IMR-90 (cell line): ENCODE measurements around the gene SYNRG. TPM values are rescaled to one million over a fixed set of nuclear protein-coding genes. Genes with fewer than 3 reads are reported as not detected.

Experiments used
- ATAC-seq: fragments of 200-7000 bp; cut with Tn5 transposase; 2 replicates; pipeline ENCODE4 v1.9.1; 2020; ENCODE audit warnings: low read depth, mild to moderate bottlenecking, moderate library complexity
- BruUV-seq: library from RNA; stranded (reverse); fragments of 400-500 nt; replicated peaks from 2 replicates; lab custom pipeline; 2021; lab: Mats Ljungman, UMichigan
- CTCF ChIA-PET: fragments of 300-600 bp; formaldehyde crosslinking; extraction: SDS; loops from one replicate; lab custom pipeline; 2021; ENCODE audit warnings: antibody characterized with exemption; lab: Yijun Ruan, JAX
- POLR2A ChIA-PET: fragments of 300-600 bp; sonication (Branson Sonifier 250); formaldehyde crosslinking; loops from one replicate; lab custom pipeline; 2022; ENCODE audit warnings: antibody characterized with exemption; ENCODE audit not compliant: unreplicated experiment; lab: Charles Lee
- DNase-seq: peaks from one replicate; pipeline ENCODE4 v3.0.0; 2013
- H2AFZ ChIP-seq: replicated peaks from 2 replicates; pipeline ENCODE3; 2013; ENCODE audit warnings: low read length, mild to moderate bottlenecking; ENCODE audit not compliant: poor library complexity
- H2AK5ac ChIP-seq: 2 replicates; pipeline ENCODE4 v1.6.1; 2013; ENCODE audit warnings: low read depth, low read length, inconsistent platforms
- H2AK9ac ChIP-seq: replicated peaks from 2 replicates; pipeline ENCODE3; 2013; ENCODE audit warnings: mild to moderate bottlenecking, low read depth, low read length, moderate library complexity; ENCODE audit not compliant: poor library complexity
- H2BK120ac ChIP-seq: 2 replicates; pipeline ENCODE4 v1.6.1; 2013; ENCODE audit warnings: low read depth, low read length, inconsistent platforms
- H2BK15ac ChIP-seq: 3 replicates; pipeline ENCODE4 v1.6.1; 2013; ENCODE audit warnings: low read depth, low read length, inconsistent platforms
- H2BK20ac ChIP-seq: 2 replicates; pipeline ENCODE4 v1.6.1; 2013; ENCODE audit warnings: low read depth, mild to moderate bottlenecking, inconsistent platforms, low read length, moderate library complexity
- H2BK5ac ChIP-seq: 2 replicates; pipeline ENCODE4 v1.6.1; 2013; ENCODE audit warnings: mild to moderate bottlenecking, low read depth, low read length, inconsistent platforms; ENCODE audit not compliant: poor library complexity, severe bottlenecking
- H3K14ac ChIP-seq: replicated peaks from 2 replicates; pipeline ENCODE4 v1.6.1; 2013; ENCODE audit warnings: low read depth, low read length, inconsistent platforms
- H3K18ac ChIP-seq: 2 replicates; pipeline ENCODE4 v1.6.1; 2013; ENCODE audit warnings: low read depth, low read length, control low read depth
- H3K23ac ChIP-seq: 2 replicates; pipeline ENCODE4 v1.6.1; 2013; ENCODE audit warnings: low read depth, low read length, inconsistent platforms
- H3K27ac ChIP-seq: 2 replicates; pipeline ENCODE4 v1.5.1; 2013; ENCODE audit warnings: mild to moderate bottlenecking, control low read depth, low read length; ENCODE audit not compliant: insufficient read depth
- H3K27me3 ChIP-seq: 2 replicates; pipeline ENCODE4 v1.6.1; 2013; ENCODE audit warnings: low read length; ENCODE audit not compliant: control insufficient read depth, insufficient read depth
- H3K36me3 ChIP-seq: 2 replicates; pipeline ENCODE4 v1.6.1; 2013; ENCODE audit warnings: low read length, mixed read lengths; ENCODE audit not compliant: control insufficient read depth, insufficient read depth
- H3K4ac ChIP-seq: 2 replicates; pipeline ENCODE4 v1.6.1; 2013; ENCODE audit warnings: low read depth, low read length, inconsistent platforms
- H3K4me1 ChIP-seq: 2 replicates; pipeline ENCODE4 v1.6.1; 2013; ENCODE audit warnings: low read length, mixed read lengths; ENCODE audit not compliant: control insufficient read depth, insufficient read depth
- H3K4me2 ChIP-seq: 2 replicates; pipeline ENCODE4 v1.6.1; 2013; ENCODE audit warnings: low read depth, mild to moderate bottlenecking, control low read depth, low read length, moderate library complexity
- H3K4me3 ChIP-seq: 2 replicates; pipeline ENCODE4 v1.5.1; 2013; ENCODE audit warnings: low read depth, mild to moderate bottlenecking, control low read depth, low read length, moderate library complexity; ENCODE audit not compliant: insufficient read depth
- H3K56ac ChIP-seq: 2 replicates; pipeline ENCODE4 v1.6.1; 2013; ENCODE audit warnings: low read length, inconsistent platforms; ENCODE audit not compliant: insufficient read depth; ENCODE audit errors: extremely low read depth
- H3K79me1 ChIP-seq, 2 experiments: 2 replicates each; pipeline ENCODE4 v1.6.1; 2013; ENCODE audit warnings: low read length in 2 of 2, inconsistent platforms in 1 of 2, low read depth in 1 of 2
- H3K9ac ChIP-seq: 2 replicates; pipeline ENCODE4 v1.6.1; 2013; ENCODE audit warnings: low read depth, low read length, control low read depth
- H3K9me1 ChIP-seq: 2 replicates; pipeline ENCODE4 v1.6.1; 2013; ENCODE audit warnings: low read length, inconsistent platforms; ENCODE audit not compliant: insufficient read depth
- H3K9me3 ChIP-seq: 2 replicates; pipeline ENCODE4 v1.6.1; 2013; ENCODE audit warnings: low read length; ENCODE audit not compliant: control insufficient read depth, insufficient read depth
- H4K20me1 ChIP-seq: 2 replicates; pipeline ENCODE4 v1.6.1; 2013; ENCODE audit warnings: low read length, inconsistent platforms; ENCODE audit not compliant: insufficient read depth
- H4K5ac ChIP-seq: 2 replicates; pipeline ENCODE4 v1.6.1; 2013; ENCODE audit warnings: mild to moderate bottlenecking, low read depth, low read length, control low read depth
- H4K8ac ChIP-seq, 2 experiments: 2 replicates each; pipeline ENCODE4 v1.6.1; 2013; ENCODE audit warnings: low read depth in 2 of 2, low read length in 2 of 2, control low read depth in 1 of 2, inconsistent platforms in 1 of 2
- H4K91ac ChIP-seq: 2 replicates; pipeline ENCODE4 v1.6.1; 2013; ENCODE audit warnings: low read depth, low read length, inconsistent platforms; ENCODE audit not compliant: insufficient read depth
- BHLHE40 ChIP-seq: fragments of 150-350 bp; IDR thresholded peaks from 2 replicates; pipeline ENCODE4 v1.6.1; 2016; ENCODE audit warnings: mild to moderate bottlenecking, low read depth, low read length
- CEBPB ChIP-seq: IDR thresholded peaks from 2 replicates; pipeline ENCODE4 v1.6.1; 2012; ENCODE audit warnings: low read depth, low read length, improper control_type of control experiment
- CHD1 ChIP-seq: IDR thresholded peaks from 2 replicates; pipeline ENCODE4 v1.6.1; 2012; ENCODE audit warnings: low read depth, low read length, improper control_type of control experiment
- FOS ChIP-seq: fragments of 150-350 bp; IDR thresholded peaks from 2 replicates; pipeline ENCODE4 v1.6.1; 2016; ENCODE audit warnings: low read depth, low read length
- MAFK ChIP-seq: IDR thresholded peaks from 2 replicates; pipeline ENCODE4 v1.6.1; 2012; ENCODE audit warnings: low read depth, low read length, improper control_type of control experiment
- MXI1 ChIP-seq: IDR thresholded peaks from 2 replicates; pipeline ENCODE4 v1.6.1; 2012; ENCODE audit warnings: low read depth, mild to moderate bottlenecking, low read length, moderate library complexity, borderline replicate concordance
- NFE2L2 ChIP-seq: fragments of 150-350 bp; IDR thresholded peaks from 2 replicates; pipeline ENCODE4 v1.6.1; 2016; ENCODE audit warnings: low read depth, mild to moderate bottlenecking, low read length
- POLR2A ChIP-seq: IDR thresholded peaks from 2 replicates; pipeline ENCODE4 v1.6.1; 2012; ENCODE audit warnings: mild to moderate bottlenecking, low read depth, low read length
- RAD21 ChIP-seq: IDR thresholded peaks from 2 replicates; pipeline ENCODE4 v1.6.1; 2012; ENCODE audit warnings: low read length, improper control_type of control experiment
- RCOR1 ChIP-seq: IDR thresholded peaks from 2 replicates; pipeline ENCODE4 v1.6.1; 2012; ENCODE audit warnings: mild to moderate bottlenecking, low read length, improper control_type of control experiment; ENCODE audit not compliant: insufficient replicate concordance
- RFX5 ChIP-seq: IDR thresholded peaks from 2 replicates; pipeline ENCODE4 v1.8.0; 2012; ENCODE audit warnings: low read depth, mild to moderate bottlenecking, low read length, moderate library complexity
- SMC3 ChIP-seq: fragments of 150-350 bp; IDR thresholded peaks from 2 replicates; pipeline ENCODE4 v1.6.1; 2016; ENCODE audit warnings: low read depth, mild to moderate bottlenecking, antibody characterized with exemption, low read length, moderate library complexity
- WGBS, 2 experiments: methylation state at CpG; one replicate each; pipeline versions ENCODE4 v1.1.5 to v1.1.7; 2013; ENCODE audit warnings: missing lambda C conversion rate in 2 of 2; ENCODE audit not compliant: insufficient read length in 1 of 2; ENCODE audit errors: extremely low coverage in 2 of 2; 5-methylcytosine and 5-hydroxymethylcytosine counted together
- dilution Hi-C: fragments of 300-500 bp; cut with HindIII; formaldehyde crosslinking; loops from one replicate; pipeline ENCODE4 v1.14.3; 2018; ENCODE audit warnings: low sequenced_read_pairs; ENCODE audit not compliant: unreplicated experiment
- in situ Hi-C: fragments of 300-500 bp; cut with MboI; formaldehyde crosslinking; loops from 3 replicates; pipeline ENCODE4 v1.14.3; 2019; ENCODE audit warnings: low sequenced_read_pairs, inconsistent platforms, mixed read lengths
- intact Hi-C: fragments of 100-400 bp; cut with micrococcal nuclease; formaldehyde crosslinking; loops from 2 replicates; pipeline ENCODE4 v1.10.0; 2022
- polyA plus RNA-seq, 3 experiments: library from polyadenylated mRNA; depleted of rRNA; stranded (reverse); fragments of >200 nt; gene quantifications; 2 replicates each; pipeline ENCODE4 v1.2.3, GENCODE V29; 2012; ENCODE audit warnings: low replicate concordance in 1 of 3
- total RNA-seq: library from RNA; depleted of rRNA; stranded (reverse); fragments of >200 nt; gene quantifications from 2 replicates; pipeline ENCODE4 v1.2.3, GENCODE V29; 2012
- TF ChIP-seq, protein P1 (sequence below): conservative IDR thresholded peaks from 2 replicates; pipeline ENCODE4 v1.5.1; 2012; ENCODE audit warnings: mild to moderate bottlenecking, low read depth, low read length, improper control_type of control experiment
- TF ChIP-seq, protein P2 (sequence below): fragments of 150-350 bp; IDR thresholded peaks from 2 replicates; pipeline ENCODE4 v1.6.1; 2017; ENCODE audit warnings: mild to moderate bottlenecking, antibody characterized with exemption, low read length, low read depth
- TF ChIP-seq, protein P3 (sequence below): fragments of 150-350 bp; IDR thresholded peaks from 2 replicates; pipeline ENCODE4 v1.6.1; 2016; ENCODE audit warnings: low read depth, mild to moderate bottlenecking, low read length, moderate library complexity, borderline replicate concordance

SYNRG gene
- total and polyA plus RNA-seq, 2 of the 4 experiments (the other 2 are of a cell fraction): 11.7 to 15.2 TPM

DNA sequence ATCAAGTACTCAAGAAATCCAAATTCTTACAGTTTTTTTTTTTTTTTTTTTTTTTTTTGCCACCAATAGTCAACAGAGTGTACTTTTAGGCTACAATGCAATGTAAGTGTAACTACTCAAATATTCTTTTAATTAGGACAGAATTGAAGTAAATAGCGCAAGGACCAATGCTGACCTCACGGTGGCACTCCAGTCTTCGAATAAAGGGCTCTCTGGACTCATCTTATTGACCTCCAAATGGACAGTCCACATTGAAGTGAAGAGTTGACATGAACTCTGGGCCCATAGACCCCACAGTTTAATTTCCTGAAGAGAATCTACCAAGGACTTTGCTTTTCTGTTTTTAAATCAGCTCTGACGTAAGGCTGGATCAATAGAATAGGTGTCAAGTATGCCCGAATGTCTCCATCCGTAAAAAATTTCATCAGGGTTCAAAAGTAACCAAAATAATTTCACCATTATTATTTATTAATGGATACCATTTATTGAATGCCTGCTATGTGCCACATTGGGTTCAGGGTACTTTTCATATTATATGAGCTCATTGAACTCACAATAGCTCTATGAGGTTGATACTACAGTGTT is 41.3 kb upstream of the SYNRG start:
- Histone ChIP-seq H3K27me3 (no peaks in the 10 kb centered on the region), H3K4me3 (no peak overlapping the region), H3K36me3 (no peaks in the 10 kb centered on the region), H3K27ac (no peak overlapping the region), H4K5ac (no peak overlapping the region), H3K4me1 (peaks cover 9% of the 10 kb centered on the region; the same call in 1 of the 2 replicates), H2BK15ac (no peak overlapping the region; the same call in 2 of the 3 replicates), H3K9me3 (no peaks in the 10 kb centered on the region), H3K9ac (no peak overlapping the region), H2BK20ac (no peak overlapping the region), H4K20me1 (no peaks in the 10 kb centered on the region), H3K4ac (no peak overlapping the region), H3K23ac (no peak overlapping the region), H2BK120ac (no peak overlapping the region), H4K91ac (no peak overlapping the region), H2AFZ (no peak overlapping the region), H3K4me2 (no peak overlapping the region), H3K14ac (no peak overlapping the region), H4K8ac (no peak overlapping the region), H3K56ac (no peak overlapping the region), H2AK5ac (no peak overlapping the region), H3K18ac (no peak overlapping the region), H3K79me1 (0 out of 4 replicates have a peak, but pooled peaks cover 0 to 5% of the 10 kb centered on the region in 2 experiments), H2AK9ac (no peak overlapping the region), H3K9me1 (no peaks in the 10 kb centered on the region; the same call in 1 of the 2 replicates), H2BK5ac (no peak overlapping the region)
- dilution Hi-C loops (no loop called here), in situ Hi-C loops (loop anchor here (5.0 to 10.0 kb wide), 2 partner anchors 114 to 167 kb away; no protein-coding TSS in a partner anchor), intact Hi-C loops (loop anchor here (1.0 kb wide), 2 partner anchors 121 to 166 kb away; no protein-coding TSS in a partner anchor)
- WGBS, 2 experiments: no CpG with 5 or more reads among the region's 6 CpGs
- peak; percentile 59 for DNase-seq
- no TSS peak for BruUV-seq
- POLR2A ChIA-PET: interaction anchor here (0.6 kb wide), 2 partner anchors 93 to 163 kb away, joined by 10 to 18 read pairs; no protein-coding TSS in a partner anchor
- CTCF ChIA-PET: interaction anchor here (0.6 to 1.8 kb wide), 20 partner anchors 9 to 632 kb away, joined by 3 to 18 read pairs (median 4); no protein-coding TSS in a partner anchor
- peak; percentile 75 for ATAC-seq
- no peak for TF ChIP-seq MAFK
- TF ChIP-seq SMC3: peak; percentile 66
- TF ChIP-seq NFE2L2: no peak
- no peak for TF ChIP-seq BHLHE40
- no peak for TF ChIP-seq CHD1
- TF ChIP-seq RAD21: peak; percentile 80
- TF ChIP-seq RFX5: no peak
- no peak for TF ChIP-seq POLR2A
- TF ChIP-seq, protein P1, sequence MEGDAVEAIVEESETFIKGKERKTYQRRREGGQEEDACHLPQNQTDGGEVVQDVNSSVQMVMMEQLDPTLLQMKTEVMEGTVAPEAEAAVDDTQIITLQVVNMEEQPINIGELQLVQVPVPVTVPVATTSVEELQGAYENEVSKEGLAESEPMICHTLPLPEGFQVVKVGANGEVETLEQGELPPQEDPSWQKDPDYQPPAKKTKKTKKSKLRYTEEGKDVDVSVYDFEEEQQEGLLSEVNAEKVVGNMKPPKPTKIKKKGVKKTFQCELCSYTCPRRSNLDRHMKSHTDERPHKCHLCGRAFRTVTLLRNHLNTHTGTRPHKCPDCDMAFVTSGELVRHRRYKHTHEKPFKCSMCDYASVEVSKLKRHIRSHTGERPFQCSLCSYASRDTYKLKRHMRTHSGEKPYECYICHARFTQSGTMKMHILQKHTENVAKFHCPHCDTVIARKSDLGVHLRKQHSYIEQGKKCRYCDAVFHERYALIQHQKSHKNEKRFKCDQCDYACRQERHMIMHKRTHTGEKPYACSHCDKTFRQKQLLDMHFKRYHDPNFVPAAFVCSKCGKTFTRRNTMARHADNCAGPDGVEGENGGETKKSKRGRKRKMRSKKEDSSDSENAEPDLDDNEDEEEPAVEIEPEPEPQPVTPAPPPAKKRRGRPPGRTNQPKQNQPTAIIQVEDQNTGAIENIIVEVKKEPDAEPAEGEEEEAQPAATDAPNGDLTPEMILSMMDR: peak; percentile 71
- no peak for TF ChIP-seq FOS
- no peak for TF ChIP-seq MXI1
- TF ChIP-seq, protein P2, sequence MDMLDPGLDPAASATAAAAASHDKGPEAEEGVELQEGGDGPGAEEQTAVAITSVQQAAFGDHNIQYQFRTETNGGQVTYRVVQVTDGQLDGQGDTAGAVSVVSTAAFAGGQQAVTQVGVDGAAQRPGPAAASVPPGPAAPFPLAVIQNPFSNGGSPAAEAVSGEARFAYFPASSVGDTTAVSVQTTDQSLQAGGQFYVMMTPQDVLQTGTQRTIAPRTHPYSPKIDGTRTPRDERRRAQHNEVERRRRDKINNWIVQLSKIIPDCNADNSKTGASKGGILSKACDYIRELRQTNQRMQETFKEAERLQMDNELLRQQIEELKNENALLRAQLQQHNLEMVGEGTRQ: no peak
- no peak for TF ChIP-seq CEBPB
- TF ChIP-seq RCOR1: no peak
- TF ChIP-seq, protein P3, sequence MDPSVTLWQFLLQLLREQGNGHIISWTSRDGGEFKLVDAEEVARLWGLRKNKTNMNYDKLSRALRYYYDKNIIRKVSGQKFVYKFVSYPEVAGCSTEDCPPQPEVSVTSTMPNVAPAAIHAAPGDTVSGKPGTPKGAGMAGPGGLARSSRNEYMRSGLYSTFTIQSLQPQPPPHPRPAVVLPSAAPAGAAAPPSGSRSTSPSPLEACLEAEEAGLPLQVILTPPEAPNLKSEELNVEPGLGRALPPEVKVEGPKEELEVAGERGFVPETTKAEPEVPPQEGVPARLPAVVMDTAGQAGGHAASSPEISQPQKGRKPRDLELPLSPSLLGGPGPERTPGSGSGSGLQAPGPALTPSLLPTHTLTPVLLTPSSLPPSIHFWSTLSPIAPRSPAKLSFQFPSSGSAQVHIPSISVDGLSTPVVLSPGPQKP: no peak
